BLaER1 treated with 17β-estradiol and CSF1 and Interleukin-3, amounts not matched to agents 10 nM and 100 nM (cell line): ENCODE measurements around the gene TMTC2.

ENCODE experiments used
- H3K27ac ChIP-seq, 11 experiments: shearing (Covaris generic); formaldehyde crosslinking; 2 replicates each; pipeline ENCODE4 v1.8.1; 2022
- H3K27me3 ChIP-seq, 11 experiments: shearing (Covaris generic); formaldehyde crosslinking; 2 replicates each; pipeline ENCODE4 v1.8.1; 2022
- H3K36me3 ChIP-seq, 11 experiments: shearing (Covaris generic); formaldehyde crosslinking; 2 replicates each; pipeline ENCODE4 v1.8.1; 2022
- H3K4me1 ChIP-seq, 10 experiments: shearing (Covaris generic); formaldehyde crosslinking; 2 replicates each; pipeline ENCODE4 v1.8.1; 2022
- H3K4me2 ChIP-seq, 11 experiments: shearing (Covaris generic); formaldehyde crosslinking; 2 replicates each; pipeline ENCODE4 v1.8.1; 2022
- H3K4me3 ChIP-seq, 10 experiments: shearing (Covaris generic); formaldehyde crosslinking; 2 replicates each; pipeline ENCODE4 v1.8.1; 2022
- H3K9ac ChIP-seq, 11 experiments: shearing (Covaris generic); formaldehyde crosslinking; 2 replicates each; pipeline ENCODE4 v1.8.1; 2022
- H3K9me3 ChIP-seq, 11 experiments: shearing (Covaris generic); formaldehyde crosslinking; replicated peaks in 1 of 11; 2 replicates each; pipeline ENCODE4 v1.8.1; 2022
- H4K20me1 ChIP-seq, 11 experiments: shearing (Covaris generic); formaldehyde crosslinking; 2 replicates each; pipeline ENCODE4 v1.8.1; 2022
- Cebpa-rat ChIP-seq, 11 experiments: shearing (Covaris generic); IDR thresholded peaks; 2 replicates each; pipeline ENCODE4 v1.8.1; 2022

TMTC2 gene

DNA sequence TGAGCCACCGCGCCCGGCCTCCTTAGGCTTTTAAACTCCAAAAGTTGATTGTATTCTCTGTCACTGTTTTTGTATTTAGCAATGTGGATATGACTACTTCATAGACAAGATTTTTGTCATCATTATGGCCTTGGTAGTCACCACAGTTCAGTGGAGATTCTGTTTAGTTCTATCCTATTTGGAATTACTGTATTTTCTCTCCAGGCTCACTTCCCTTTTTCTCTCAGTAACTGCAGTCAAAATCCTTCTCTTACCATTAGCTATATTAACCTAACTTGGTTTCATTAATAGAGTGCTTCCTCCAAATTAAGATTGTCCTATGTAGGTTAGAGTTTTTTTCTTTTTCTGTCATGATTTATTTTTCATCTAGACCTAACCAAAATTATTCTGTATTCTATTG, 283.9 kb downstream of the TMTC2 start:
- no peak overlapping the region for H3K27ac ChIP-seq
- H4K20me1 ChIP-seq = no peaks in the 10 kb centered on the region
- H3K4me1 ChIP-seq = peaks cover 0 to 20% (median 11%) of the 10 kb centered on the region in 10 experiments; a peak in 12 of 20 replicates
- H3K36me3 ChIP-seq = no peaks in the 10 kb centered on the region
- H3K4me3 ChIP-seq = no peak overlapping the region
- no peak overlapping the region for H3K9ac ChIP-seq
- H3K27me3 ChIP-seq = no peaks in the 10 kb centered on the region
- TF ChIP-seq Cebpa-rat (IDR thresholded peaks at IDR 0.05) = no peak
- no peaks in the 10 kb centered on the region for H3K9me3 ChIP-seq
- H3K4me2 ChIP-seq = no peak overlapping the region

DNA sequence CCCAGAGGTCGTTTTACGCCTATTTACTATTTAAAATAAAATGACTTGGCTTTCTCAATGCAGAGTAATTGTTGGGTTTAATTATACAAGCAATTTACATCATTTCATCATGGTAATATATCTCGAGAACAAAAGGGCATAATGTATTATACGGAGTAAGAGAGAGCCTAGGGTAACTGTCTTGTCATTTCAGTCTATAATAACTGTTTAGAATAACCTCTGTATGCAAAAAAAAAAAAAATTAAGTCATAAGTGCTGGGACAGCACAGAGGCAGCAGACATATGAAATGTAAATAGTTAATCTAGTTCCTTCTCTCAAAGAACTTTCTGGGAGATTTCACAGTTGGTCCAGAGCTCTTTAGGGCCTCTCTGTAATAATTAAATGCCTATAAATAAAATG, 284.9 kb downstream of the TMTC2 start:
- H3K4me2 ChIP-seq = no peak overlapping the region
- no peaks in the 10 kb centered on the region for H3K9me3 ChIP-seq
- no peak for TF ChIP-seq Cebpa-rat (IDR thresholded peaks at IDR 0.05)
- H3K27ac ChIP-seq = no peak overlapping the region
- H4K20me1 ChIP-seq = no peaks in the 10 kb centered on the region
- H3K9ac ChIP-seq = no peak overlapping the region
- no peaks in the 10 kb centered on the region for H3K27me3 ChIP-seq
- peaks cover 0 to 13% (median 5%) of the 10 kb centered on the region in 10 experiments; a peak in 11 of 20 replicates for H3K4me1 ChIP-seq
- no peaks in the 10 kb centered on the region for H3K36me3 ChIP-seq
- H3K4me3 ChIP-seq = no peak overlapping the region

DNA sequence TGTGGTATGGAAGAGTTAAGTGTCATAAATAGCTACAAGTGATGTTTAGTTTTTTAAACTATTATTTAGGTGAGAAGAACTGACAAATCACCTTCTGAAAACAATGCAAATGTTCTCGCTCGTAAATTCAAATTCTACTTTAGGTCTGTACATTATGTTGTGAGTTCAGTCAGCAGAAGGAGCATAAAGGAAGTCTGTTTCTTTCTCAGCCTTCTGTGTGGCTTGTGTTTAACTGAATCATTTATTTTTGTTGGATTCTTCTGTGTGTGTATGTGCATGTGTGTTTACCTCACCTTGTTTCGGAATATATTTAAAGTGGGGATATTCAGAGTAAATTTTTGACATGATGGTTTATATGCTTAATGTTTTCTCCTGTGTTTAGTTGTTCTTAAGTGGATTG, 285.9 kb downstream of the TMTC2 start:
- Histone ChIP-seq H3K27me3 (no peaks in the 10 kb centered on the region), H3K4me3 (no peak overlapping the region), H3K9ac (no peak overlapping the region), H3K4me1 (peaks cover 0 to 9% (median 0%) of the 10 kb centered on the region in 10 experiments; a peak in 3 of 20 replicates), H3K27ac (no peak overlapping the region), H4K20me1 (no peaks in the 10 kb centered on the region), H3K36me3 (no peaks in the 10 kb centered on the region), H3K9me3 (no peaks in the 10 kb centered on the region), H3K4me2 (no peak overlapping the region)
- no peak for TF ChIP-seq Cebpa-rat (IDR thresholded peaks at IDR 0.05)

DNA sequence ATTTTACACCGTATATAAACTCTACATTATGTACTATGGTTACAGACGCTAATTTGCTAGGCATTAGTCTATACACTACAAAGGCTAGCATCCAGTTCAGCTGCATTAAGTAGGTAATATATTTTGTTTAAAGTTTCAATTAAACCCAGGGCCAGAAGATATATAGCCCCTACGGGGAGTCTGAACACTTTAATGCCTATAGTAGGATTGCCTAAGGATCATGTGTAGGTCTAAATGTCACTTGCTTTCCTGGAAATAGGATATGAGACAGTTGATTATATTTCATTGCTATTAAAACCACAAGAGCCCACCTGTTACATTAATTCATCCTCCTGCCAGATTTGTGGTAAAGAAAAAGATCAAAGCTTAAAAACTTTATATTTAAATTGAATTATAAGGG, 286.9 kb downstream of the TMTC2 start:
- H3K4me2 ChIP-seq = no peak overlapping the region
- H3K4me3 ChIP-seq = no peak overlapping the region
- no peak overlapping the region for H3K9ac ChIP-seq
- H3K36me3 ChIP-seq = no peaks in the 10 kb centered on the region
- H3K27me3 ChIP-seq = no peaks in the 10 kb centered on the region
- TF ChIP-seq Cebpa-rat (IDR thresholded peaks at IDR 0.05) = no peak
- no peaks in the 10 kb centered on the region for H3K9me3 ChIP-seq
- H4K20me1 ChIP-seq = no peaks in the 10 kb centered on the region
- peaks cover 0 to 6% (median 0%) of the 10 kb centered on the region in 10 experiments; a peak in 3 of 20 replicates for H3K4me1 ChIP-seq
- no peak overlapping the region for H3K27ac ChIP-seq

DNA sequence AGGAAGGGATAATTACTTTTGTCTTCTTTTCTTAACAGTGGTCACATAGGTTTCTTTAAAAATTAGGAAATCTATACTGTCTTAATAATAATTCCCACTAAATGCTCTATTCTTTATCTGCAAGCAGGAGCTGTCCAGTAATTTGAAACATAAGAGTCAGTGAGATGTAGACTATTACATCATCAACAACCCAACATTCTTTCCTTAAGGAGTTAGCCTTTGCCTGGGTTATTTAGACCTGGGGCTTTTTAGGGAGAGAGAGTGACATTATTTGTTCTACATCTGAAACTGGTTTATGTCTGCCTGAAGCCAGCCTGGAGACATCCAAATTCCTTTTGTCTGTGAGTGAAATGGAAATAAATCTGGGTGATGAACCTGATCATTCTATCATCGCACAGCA, 294.4 kb downstream of the TMTC2 start:
- no peaks in the 10 kb centered on the region for H3K4me1 ChIP-seq
- no peak overlapping the region for H3K4me2 ChIP-seq
- H3K9me3 ChIP-seq = no peaks in the 10 kb centered on the region
- no peak for TF ChIP-seq Cebpa-rat (IDR thresholded peaks at IDR 0.05)
- no peak overlapping the region for H3K9ac ChIP-seq
- no peaks in the 10 kb centered on the region for H3K36me3 ChIP-seq
- no peak overlapping the region for H3K4me3 ChIP-seq
- no peaks in the 10 kb centered on the region for H4K20me1 ChIP-seq
- H3K27ac ChIP-seq = no peak overlapping the region
- H3K27me3 ChIP-seq = no peaks in the 10 kb centered on the region

DNA sequence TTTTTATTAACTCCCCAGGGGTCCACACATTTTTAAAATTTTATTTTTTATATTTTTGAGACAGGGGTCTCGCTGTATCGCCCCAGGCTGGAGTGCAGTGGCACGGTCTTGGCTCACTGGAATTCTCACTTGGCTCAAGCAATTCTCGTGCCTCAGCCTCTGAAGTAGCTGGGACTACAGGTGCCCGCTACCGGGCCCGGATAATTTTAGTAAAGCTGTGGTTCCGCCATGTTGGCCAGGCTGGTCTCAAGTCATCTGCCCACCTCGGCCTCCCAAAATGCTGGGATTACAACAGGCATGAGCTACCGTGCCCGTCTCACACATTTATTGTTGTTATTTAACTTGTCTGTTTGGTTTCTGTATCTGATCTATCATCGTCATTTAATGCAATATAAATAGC, 307.4 kb downstream of the TMTC2 start:
- H3K4me3 ChIP-seq = no peak overlapping the region
- H3K9ac ChIP-seq = no peak overlapping the region
- no peaks in the 10 kb centered on the region for H3K36me3 ChIP-seq
- H3K27me3 ChIP-seq = no peaks in the 10 kb centered on the region
- H3K27ac ChIP-seq = no peak overlapping the region
- H3K9me3 ChIP-seq = no peaks in the 10 kb centered on the region
- TF ChIP-seq Cebpa-rat (IDR thresholded peaks at IDR 0.05) = no peak
- no peaks in the 10 kb centered on the region; a peak in 1 of 22 replicates for H4K20me1 ChIP-seq
- H3K4me1 ChIP-seq = no peaks in the 10 kb centered on the region
- no peak overlapping the region for H3K4me2 ChIP-seq

DNA sequence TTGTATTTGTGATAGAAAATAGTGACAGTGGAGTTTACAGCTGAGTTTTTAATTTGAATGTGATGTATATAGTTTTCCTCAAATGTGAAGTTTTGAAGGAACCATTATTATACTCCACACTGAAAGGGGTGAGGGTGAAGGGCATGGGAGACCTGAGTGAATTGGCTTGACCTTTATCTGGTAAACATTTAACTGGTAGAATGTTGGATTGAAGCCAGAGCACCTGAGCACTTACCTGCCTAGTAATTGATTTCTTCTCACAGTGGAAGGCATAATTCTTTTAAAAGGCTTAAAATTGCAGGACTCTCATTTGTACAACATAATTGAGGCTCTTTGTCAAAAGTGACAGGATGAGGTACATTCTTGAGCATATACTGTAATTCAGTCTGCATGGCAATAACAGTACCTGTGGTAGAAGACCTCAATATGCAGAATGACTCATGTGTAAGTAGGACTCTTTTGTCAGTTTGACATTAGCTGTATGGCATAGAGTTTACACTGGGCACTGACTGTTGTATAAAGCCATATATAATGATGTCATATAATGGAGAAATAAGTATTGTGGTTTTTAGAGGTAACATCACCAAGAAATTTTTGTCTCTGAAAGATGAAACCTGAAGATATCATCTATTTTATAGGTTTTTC, 309.6 kb downstream of the TMTC2 start:
- no peaks in the 10 kb centered on the region for H3K9me3 ChIP-seq
- no peaks in the 10 kb centered on the region for H3K27me3 ChIP-seq
- TF ChIP-seq Cebpa-rat (IDR thresholded peaks at IDR 0.05) = no peak
- no peaks in the 10 kb centered on the region for H3K4me1 ChIP-seq
- H4K20me1 ChIP-seq = no peaks in the 10 kb centered on the region; a peak in 1 of 22 replicates
- H3K4me3 ChIP-seq = no peak overlapping the region
- H3K4me2 ChIP-seq = no peak overlapping the region
- no peak overlapping the region for H3K9ac ChIP-seq
- H3K36me3 ChIP-seq = no peaks in the 10 kb centered on the region
- no peak overlapping the region for H3K27ac ChIP-seq

DNA sequence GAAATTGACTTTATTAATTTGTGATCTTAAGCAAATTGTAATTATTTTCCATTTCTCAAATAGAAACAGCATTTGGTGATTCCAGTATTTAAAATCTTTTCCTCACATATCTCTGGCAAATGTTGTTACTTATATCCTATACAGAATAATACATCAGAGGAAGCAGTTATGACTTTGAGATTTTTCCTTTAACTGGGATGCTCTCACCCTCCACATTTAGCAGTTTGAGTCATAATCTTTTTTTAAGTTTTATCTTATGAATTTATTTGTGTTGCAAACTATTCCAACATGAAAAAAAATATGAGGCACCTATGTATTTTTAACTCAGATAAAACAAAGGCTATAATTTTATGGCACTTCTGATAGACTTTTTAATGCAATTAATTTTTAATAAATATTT, 311.8 kb downstream of the TMTC2 start:
- H3K9ac ChIP-seq = no peak overlapping the region
- H3K27me3 ChIP-seq = no peaks in the 10 kb centered on the region
- H3K4me2 ChIP-seq = no peak overlapping the region
- no peaks in the 10 kb centered on the region for H3K4me1 ChIP-seq
- TF ChIP-seq Cebpa-rat (IDR thresholded peaks at IDR 0.05) = no peak
- H3K36me3 ChIP-seq = no peaks in the 10 kb centered on the region
- H3K4me3 ChIP-seq = no peak overlapping the region
- H4K20me1 ChIP-seq = no peaks in the 10 kb centered on the region; a peak in 1 of 22 replicates
- H3K9me3 ChIP-seq = no peaks in the 10 kb centered on the region
- H3K27ac ChIP-seq = no peak overlapping the region

DNA sequence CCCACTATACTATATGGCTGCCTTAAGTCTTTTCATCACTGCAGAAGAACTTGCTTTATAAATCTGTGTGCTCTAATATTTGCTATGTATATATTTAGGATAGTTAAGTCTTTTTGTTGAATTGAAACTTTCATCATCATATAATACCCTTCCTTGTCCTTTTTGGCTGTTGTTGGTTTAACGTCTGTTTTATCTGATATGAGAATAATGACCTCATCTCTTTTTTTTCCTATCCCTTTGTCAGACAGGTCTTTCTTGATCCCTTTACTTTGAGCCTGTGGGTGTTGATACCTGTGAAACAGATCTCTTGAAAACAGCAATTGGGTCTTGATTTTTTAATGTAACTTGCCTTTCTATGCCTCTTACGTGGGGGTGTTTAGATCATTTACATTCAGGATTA, 316.3 kb downstream of the TMTC2 start:
- Histone ChIP-seq H3K9me3 (peaks cover 4 to 18% (median 9%) of the 10 kb centered on the region in 11 experiments; a peak in 18 of 22 replicates), H3K36me3 (no peaks in the 10 kb centered on the region; a peak in 1 of 22 replicates), H3K27me3 (no peaks in the 10 kb centered on the region), H3K4me3 (no peak overlapping the region), H3K27ac (no peak overlapping the region), H3K4me2 (no peak overlapping the region), H3K9ac (no peak overlapping the region), H3K4me1 (no peaks in the 10 kb centered on the region), H4K20me1 (no peaks in the 10 kb centered on the region)
- TF ChIP-seq Cebpa-rat (IDR thresholded peaks at IDR 0.05) = no peak

DNA sequence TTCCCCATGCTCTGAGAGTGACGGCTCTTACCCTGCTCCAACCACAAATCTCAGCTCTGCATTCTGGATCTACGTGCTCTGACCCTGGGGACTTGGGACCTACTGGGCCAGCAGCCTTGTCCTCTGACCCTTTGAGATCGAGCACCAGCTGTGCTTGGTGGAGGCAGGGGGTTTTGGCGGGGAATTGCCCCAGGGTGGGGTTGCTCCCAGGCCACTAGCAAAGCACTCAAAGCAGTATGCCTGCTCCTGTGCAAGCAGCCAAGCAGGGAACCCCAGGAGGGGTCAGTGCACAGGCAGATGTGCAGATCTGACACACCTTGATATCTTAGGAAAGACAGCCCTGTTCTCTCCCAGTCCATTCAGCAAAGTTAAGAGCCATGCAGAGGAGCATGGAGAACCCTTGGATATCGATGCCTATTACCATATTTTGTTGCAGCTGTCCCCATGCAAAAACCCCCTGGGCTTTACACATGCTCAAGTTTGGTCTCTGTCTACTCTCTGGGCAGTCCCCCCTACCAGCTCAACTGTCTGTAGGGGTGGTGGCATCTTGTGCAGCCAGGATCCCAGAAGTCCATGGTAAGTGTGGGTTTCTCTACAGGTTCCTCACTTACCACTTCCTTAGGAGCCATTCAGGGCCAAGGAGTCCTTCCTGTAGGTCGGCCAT, 319.0 kb downstream of the TMTC2 start:
- Histone ChIP-seq H3K4me3 (no peak overlapping the region), H3K9me3 (peaks cover 31 to 45% (median 35%) of the 10 kb centered on the region in 11 experiments), H3K4me2 (no peak overlapping the region), H4K20me1 (no peaks in the 10 kb centered on the region), H3K4me1 (no peaks in the 10 kb centered on the region; a peak in 1 of 20 replicates), H3K27ac (no peak overlapping the region), H3K9ac (no peak overlapping the region), H3K27me3 (no peaks in the 10 kb centered on the region), H3K36me3 (peaks cover 0 to 1% (median 0%) of the 10 kb centered on the region in 11 experiments; a peak in 1 of 22 replicates)
- no peak for TF ChIP-seq Cebpa-rat (IDR thresholded peaks at IDR 0.05)
